H9 (cell line): ENCODE data around the gene PCSK6. TPM values are rescaled to one million over a fixed set of nuclear protein-coding genes. Genes with fewer than 3 reads are reported as not detected.

Source experiments
- DNase-seq: peaks from one replicate; pipeline ENCODE4 v3.0.0-alpha.2; 2017
- H2AFZ ChIP-seq: one replicate; pipeline ENCODE4 v1.6.1; 2013; ENCODE audit warnings: mild to moderate bottlenecking, low read length, control low read depth, moderate library complexity
- H2AK5ac ChIP-seq: 2 replicates; pipeline ENCODE4 v1.6.1; 2013; ENCODE audit warnings: low read length, control low read depth, mixed read lengths; ENCODE audit not compliant: insufficient read length
- H2BK120ac ChIP-seq: one replicate; pipeline ENCODE4 v1.6.1; 2013; ENCODE audit warnings: low read depth, mild to moderate bottlenecking, low read length, control low read depth, inconsistent platforms; ENCODE audit not compliant: poor library complexity, severe bottlenecking
- H2BK12ac ChIP-seq: 2 replicates; pipeline ENCODE4 v1.6.1; 2013; ENCODE audit warnings: low read length, control low read depth, mixed read lengths, low read depth; ENCODE audit not compliant: insufficient read length
- H2BK15ac ChIP-seq: 2 replicates; pipeline ENCODE4 v1.6.1; 2013; ENCODE audit warnings: low read depth, low read length, control low read depth
- H2BK20ac ChIP-seq: one replicate; pipeline ENCODE4 v1.6.1; 2013; ENCODE audit warnings: low read depth, mild to moderate bottlenecking, low read length, control low read depth, inconsistent platforms; ENCODE audit not compliant: poor library complexity, severe bottlenecking
- H2BK5ac ChIP-seq: 2 replicates; pipeline ENCODE4 v1.6.1; 2013; ENCODE audit warnings: low read length, control low read depth, mixed read lengths; ENCODE audit not compliant: insufficient read length
- H3K14ac ChIP-seq: 2 replicates; pipeline ENCODE4 v1.6.1; 2013; ENCODE audit warnings: low read length, control low read depth; ENCODE audit not compliant: insufficient read depth
- H3K18ac ChIP-seq: 2 replicates; pipeline ENCODE4 v1.6.1; 2013; ENCODE audit warnings: low read depth, mild to moderate bottlenecking, mixed read lengths, low read length, control low read depth; ENCODE audit not compliant: insufficient read length
- H3K23ac ChIP-seq: 2 replicates; pipeline ENCODE4 v1.6.1; 2013; ENCODE audit warnings: low read length, control low read depth, mixed read lengths, low read depth; ENCODE audit not compliant: insufficient read length
- H3K23me2 ChIP-seq: 2 replicates; pipeline ENCODE4 v1.6.1; 2013; ENCODE audit warnings: low read depth, mild to moderate bottlenecking, mixed read lengths, low read length, control low read depth; ENCODE audit not compliant: insufficient read length, poor library complexity, severe bottlenecking
- H3K27ac ChIP-seq: 2 replicates; pipeline ENCODE4 v1.5.1; 2013; ENCODE audit warnings: low read length, control low read depth, mixed read lengths, low read depth; ENCODE audit not compliant: insufficient read length
- H3K27me3 ChIP-seq: 2 replicates; pipeline ENCODE4 v1.6.1; 2013; ENCODE audit warnings: low read length, control low read depth, inconsistent platforms; ENCODE audit not compliant: insufficient read depth
- H3K4ac ChIP-seq: 2 replicates; pipeline ENCODE4 v1.6.1; 2013; ENCODE audit warnings: low read depth, mild to moderate bottlenecking, control low read depth, inconsistent platforms, low read length, moderate library complexity
- H3K4me1 ChIP-seq: 2 replicates; pipeline ENCODE4 v1.6.1; 2013; ENCODE audit warnings: low read length, control low read depth, inconsistent platforms; ENCODE audit not compliant: insufficient read depth
- H3K4me2 ChIP-seq: 2 replicates; pipeline ENCODE4 v1.6.1; 2013; ENCODE audit warnings: low read length, control low read depth, mixed read lengths; ENCODE audit not compliant: insufficient read length, insufficient read depth
- H3K56ac ChIP-seq: 2 replicates; pipeline ENCODE4 v1.6.1; 2013; ENCODE audit warnings: low read depth, mild to moderate bottlenecking, mixed read lengths, low read length, control low read depth; ENCODE audit not compliant: insufficient read length
- H3K79me1 ChIP-seq: 2 replicates; pipeline ENCODE4 v1.6.1; 2013; ENCODE audit warnings: low read depth, mild to moderate bottlenecking, moderate library complexity, low read length, control low read depth, inconsistent platforms; ENCODE audit not compliant: insufficient read depth, poor library complexity, severe bottlenecking
- H3K79me2 ChIP-seq: 2 replicates; pipeline ENCODE4 v1.6.1; 2013; ENCODE audit warnings: low read length, control low read depth, inconsistent platforms; ENCODE audit not compliant: insufficient read depth
- H3K9ac ChIP-seq: 2 replicates; pipeline ENCODE4 v1.6.1; 2013; ENCODE audit warnings: low read length, control low read depth, mixed read lengths; ENCODE audit not compliant: insufficient read length; ENCODE audit errors: extremely low read depth
- H3K9me3 ChIP-seq: one replicate; pipeline ENCODE4 v1.6.1; 2013; ENCODE audit warnings: low read depth, low read length, inconsistent platforms; ENCODE audit not compliant: control insufficient read depth
- H3T11ph ChIP-seq: one replicate; pipeline ENCODE4 v1.6.1; 2013; ENCODE audit warnings: mild to moderate bottlenecking, low read length, control low read depth, inconsistent platforms
- H4K20me1 ChIP-seq: one replicate; pipeline ENCODE4 v1.6.1; 2013; ENCODE audit not compliant: control insufficient read depth, insufficient read length, insufficient read depth
- H4K5ac ChIP-seq: 2 replicates; pipeline ENCODE4 v1.6.1; 2013; ENCODE audit warnings: low read depth, mild to moderate bottlenecking, mixed read lengths, low read length, control low read depth; ENCODE audit not compliant: insufficient read length
- H4K8ac ChIP-seq: replicated peaks from 2 replicates; pipeline ENCODE4 v1.6.1; 2013; ENCODE audit warnings: low read length, control low read depth, mixed read lengths, low read depth; ENCODE audit not compliant: insufficient read length
- H4K91ac ChIP-seq: 2 replicates; pipeline ENCODE4 v1.6.1; 2013; ENCODE audit warnings: low read depth, mild to moderate bottlenecking, moderate library complexity, mixed read lengths, low read length, control low read depth; ENCODE audit not compliant: insufficient read length
- H3K27ac Mint-ChIP-seq, 3 experiments: 2 replicates in 2 of 3; 3 replicates in 1 of 3; pipeline ENCODE4 v1.8.0; 2020 to 2021; ENCODE audit warnings: mixed read lengths in 3 of 3, mild to moderate bottlenecking in 1 of 3, moderate library complexity in 1 of 3
- H3K27me3 Mint-ChIP-seq: 2 replicates; pipeline ENCODE4 v1.8.0; 2021; ENCODE audit warnings: low read depth, mild to moderate bottlenecking, moderate library complexity, mixed read lengths
- H3K36me3 Mint-ChIP-seq, 3 experiments: 2 replicates in 2 of 3; 3 replicates in 1 of 3; pipeline ENCODE4 v1.8.0; 2020 to 2021; ENCODE audit warnings: low read depth in 3 of 3, mixed read lengths in 3 of 3; ENCODE audit not compliant: insufficient read depth in 1 of 3
- H3K4me1 Mint-ChIP-seq, 2 experiments: 2 replicates each; pipeline ENCODE4 v1.8.0; 2020; ENCODE audit warnings: mixed read lengths in 2 of 2
- H3K4me3 Mint-ChIP-seq, 2 experiments: 2 replicates in 1 of 2; 3 replicates in 1 of 2; pipeline ENCODE4 v1.8.0; 2020 to 2021; ENCODE audit warnings: mild to moderate bottlenecking in 2 of 2, mixed read lengths in 2 of 2, moderate library complexity in 1 of 2
- H3K9me3 Mint-ChIP-seq, 2 experiments: 2 replicates in 1 of 2; 3 replicates in 1 of 2; pipeline ENCODE4 v1.8.0; 2020; ENCODE audit warnings: mild to moderate bottlenecking in 2 of 2, mixed read lengths in 2 of 2, moderate library complexity in 1 of 2
- WGBS: extraction: QIAGEN DNeasy Blood & Tissue Kit; methylation state at CpG from one replicate; pipeline ENCODE4 v1.1.7; 2013; ENCODE audit warnings: missing lambda C conversion rate, low lambda C conversion rate, mixed read lengths; ENCODE audit not compliant: insufficient read length; ENCODE audit errors: extremely low coverage; 5-methylcytosine and 5-hydroxymethylcytosine counted together
- total RNA-seq: library from RNA; stranded (reverse); gene quantifications from 2 replicates; pipeline ENCODE4 v1.2.1, GENCODE V29; 2021
- TF ChIP-seq, protein P1 (sequence below): fragments of 200-600 bp; sonication (generic); conservative IDR thresholded peaks from 3 replicates; pipeline ENCODE4 v1.8.0; 2021; ENCODE audit warnings: antibody characterized with exemption, mild to moderate bottlenecking

Gene PCSK6
- total RNA-seq, 1 experiment from 2014 or later: 4.0 TPM

DNA sequence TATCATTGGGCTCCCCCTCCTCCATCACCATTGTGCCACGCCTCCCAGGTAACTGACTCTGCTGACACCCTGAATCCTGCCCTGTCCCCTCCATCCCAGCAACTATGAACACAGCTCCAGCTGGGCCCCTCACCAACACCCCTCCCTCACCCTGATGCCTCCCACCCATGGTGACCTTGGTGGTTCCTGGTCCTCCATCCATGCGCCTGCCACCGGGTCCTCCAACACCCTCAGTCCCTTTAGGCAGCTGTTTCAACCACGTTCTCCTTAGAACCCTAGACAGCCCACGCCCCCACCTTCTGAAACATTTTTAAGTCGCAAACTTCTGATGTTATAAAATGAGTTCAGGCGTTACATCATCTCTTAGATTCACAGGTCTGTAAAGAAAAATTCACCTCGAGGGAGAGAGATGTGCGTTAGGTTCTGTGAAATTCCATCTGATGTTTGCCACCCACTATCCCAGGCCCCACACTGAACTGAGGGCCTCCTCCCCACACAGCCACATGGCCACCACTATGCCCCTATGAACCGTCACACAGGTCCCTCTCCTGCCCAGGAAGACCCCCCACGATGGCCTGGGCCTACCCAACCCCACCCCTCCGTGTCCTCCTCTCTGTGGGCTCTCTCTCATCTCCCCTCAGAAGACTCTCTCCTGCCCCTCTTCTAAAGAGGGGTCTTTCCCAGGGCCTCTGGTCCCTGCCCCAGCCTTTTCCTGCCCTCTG lies 29.8 kb downstream of the PCSK6 start:
- H2BK15ac ChIP-seq: no peak overlapping the region
- DNase-seq: no peak
- H3K9ac ChIP-seq: no peak overlapping the region
- no peaks in the 10 kb centered on the region for H3K36me3 Mint-ChIP-seq
- H3K4ac ChIP-seq: no peak overlapping the region
- no peak overlapping the region for H3K4me2 ChIP-seq
- H3K9me3 ChIP-seq: no peaks in the 10 kb centered on the region
- no peaks in the 10 kb centered on the region for H3K23me2 ChIP-seq
- no peaks in the 10 kb centered on the region for H3K79me1 ChIP-seq
- H2AFZ ChIP-seq: no peak overlapping the region
- H3K79me2 ChIP-seq: no peaks in the 10 kb centered on the region
- no peak overlapping the region for H2BK12ac ChIP-seq
- H3K27me3 ChIP-seq: no peaks in the 10 kb centered on the region
- H3K4me3 Mint-ChIP-seq: no peak overlapping the region
- H3K56ac ChIP-seq: no peak overlapping the region
- no peak overlapping the region for H2AK5ac ChIP-seq
- TF ChIP-seq, protein P1, sequence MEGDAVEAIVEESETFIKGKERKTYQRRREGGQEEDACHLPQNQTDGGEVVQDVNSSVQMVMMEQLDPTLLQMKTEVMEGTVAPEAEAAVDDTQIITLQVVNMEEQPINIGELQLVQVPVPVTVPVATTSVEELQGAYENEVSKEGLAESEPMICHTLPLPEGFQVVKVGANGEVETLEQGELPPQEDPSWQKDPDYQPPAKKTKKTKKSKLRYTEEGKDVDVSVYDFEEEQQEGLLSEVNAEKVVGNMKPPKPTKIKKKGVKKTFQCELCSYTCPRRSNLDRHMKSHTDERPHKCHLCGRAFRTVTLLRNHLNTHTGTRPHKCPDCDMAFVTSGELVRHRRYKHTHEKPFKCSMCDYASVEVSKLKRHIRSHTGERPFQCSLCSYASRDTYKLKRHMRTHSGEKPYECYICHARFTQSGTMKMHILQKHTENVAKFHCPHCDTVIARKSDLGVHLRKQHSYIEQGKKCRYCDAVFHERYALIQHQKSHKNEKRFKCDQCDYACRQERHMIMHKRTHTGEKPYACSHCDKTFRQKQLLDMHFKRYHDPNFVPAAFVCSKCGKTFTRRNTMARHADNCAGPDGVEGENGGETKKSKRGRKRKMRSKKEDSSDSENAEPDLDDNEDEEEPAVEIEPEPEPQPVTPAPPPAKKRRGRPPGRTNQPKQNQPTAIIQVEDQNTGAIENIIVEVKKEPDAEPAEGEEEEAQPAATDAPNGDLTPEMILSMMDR: no peak
- H2BK120ac ChIP-seq: no peak overlapping the region
- no peaks in the 10 kb centered on the region for H3K27me3 Mint-ChIP-seq
- no peak overlapping the region for H3K18ac ChIP-seq
- H3K27ac Mint-ChIP-seq: no peak overlapping the region
- H4K20me1 ChIP-seq: no peaks in the 10 kb centered on the region
- no peak overlapping the region for H3T11ph ChIP-seq
- no peaks in the 10 kb centered on the region for H3K9me3 Mint-ChIP-seq
- no peak overlapping the region for H2BK20ac ChIP-seq
- no peak overlapping the region for H4K5ac ChIP-seq
- H3K27ac ChIP-seq: no peak overlapping the region
- no peak overlapping the region for H3K23ac ChIP-seq
- H4K91ac ChIP-seq: no peak overlapping the region
- H3K4me1 ChIP-seq: no peaks in the 10 kb centered on the region
- H3K14ac ChIP-seq: no peak overlapping the region
- no peak overlapping the region for H4K8ac ChIP-seq
- H2BK5ac ChIP-seq: no peak overlapping the region
- H3K4me1 Mint-ChIP-seq: peaks cover 4 to 8% of the 10 kb centered on the region in 2 experiments
- no CpG with 5 or more reads among the region's 12 CpGs for WGBS
